Activated naive CD4-positive, alpha-beta T cell treated with anti-CD3 and anti-CD28 coated beads, Interleukin-2, amount 50 U/mL, for 72 hours (primary cell): ENCODE measurements around the gene RGS8. TPM values are rescaled to one million over a fixed set of nuclear protein-coding genes. Genes with fewer than 3 reads are reported as not detected.
"Not testable (repeated sequence)": the region's sequence is repeated elsewhere in the genome, so short reads cannot be mapped to it uniquely, and the experiment has no call there.

Source experiments
- ATAC-seq, 2 donors: fragments of 150-1000 bp; cut with Tn5 transposase; 2 replicates each; pipeline ENCODE4 v1.10.0; 2021; ENCODE audit warnings: mild to moderate bottlenecking in 2 of 2, moderate library complexity in 2 of 2
- DNase-seq, 2 donors: peaks; one replicate each; pipeline ENCODE4 v3.0.0; 2021 to 2022; ENCODE audit warnings: low spot score in 2 of 2
- H3K27ac Mint-ChIP-seq, 2 donors: one replicate each; pipeline ENCODE4 v1.8.0; 2022; ENCODE audit warnings: mild to moderate bottlenecking in 2 of 2, mixed read lengths in 2 of 2
- H3K36me3 Mint-ChIP-seq, 2 donors: one replicate each; pipeline ENCODE4 v1.8.0; 2022; ENCODE audit warnings: mixed read lengths in 2 of 2
- H3K9me3 Mint-ChIP-seq, 2 donors: one replicate each; pipeline ENCODE4 v1.8.0; 2022; ENCODE audit warnings: mixed read lengths in 2 of 2
- total RNA-seq, 2 donors: library from RNA; stranded (reverse); gene quantifications; one replicate each; pipeline ENCODE4 v1.2.3, GENCODE V29; 2022

RGS8 gene
- total RNA-seq, 2 donors from 2014 or later = not detected

GRCh38 chr1:182709855-182710254 lies 25.5 kb upstream of the RGS8 start:
- Mint-ChIP-seq H3K27ac (peak overlapping the region in 1 of 2 donors; percentile 66), H3K36me3 (no peaks in the 10 kb centered on the region), H3K9me3 (no peaks in the 10 kb centered on the region)
- no peak for DNase-seq
- peak; percentile 61 to 76 for ATAC-seq

GRCh38 chr1:182709225-182709764 lies 24.9 kb upstream of the RGS8 start:
- Mint-ChIP-seq H3K27ac (peak overlapping the region in 1 of 2 donors; percentile 66), H3K36me3 (no peaks in the 10 kb centered on the region), H3K9me3 (no peaks in the 10 kb centered on the region)
- no peak for DNase-seq
- ATAC-seq = peak; percentile 81 to 85

- ATAC-seq = no peak
- Mint-ChIP-seq H3K36me3 (no peaks in the 10 kb centered on the region), H3K9me3 (no peaks in the 10 kb centered on the region), H3K27ac (no peak overlapping the region)
- no peak for DNase-seq
Observed at GRCh38 chr1:182707122-182707521, 22.7 kb upstream of the RGS8 start.

- Mint-ChIP-seq H3K36me3 (no peaks in the 10 kb centered on the region), H3K27ac (no peak overlapping the region), H3K9me3 (no peaks in the 10 kb centered on the region)
- ATAC-seq (no peak), DNase-seq (no peak)
Observed at GRCh38 chr1:182704677-182705076, 20.3 kb upstream of the RGS8 start.

- H3K27ac Mint-ChIP-seq = no peak overlapping the region
- ATAC-seq = no peak
- no peaks in the 10 kb centered on the region for H3K9me3 Mint-ChIP-seq
Observed at GRCh38 chr1:182703539-182703938, 19.2 kb upstream of the RGS8 start.

GRCh38 chr1:182702826-182703524 lies 18.6 kb upstream of the RGS8 start:
- ATAC-seq (no peak), DNase-seq (no peak)
- no peaks in the 10 kb centered on the region for H3K36me3 Mint-ChIP-seq
- H3K27ac Mint-ChIP-seq = no peak overlapping the region
- H3K9me3 Mint-ChIP-seq = no peaks in the 10 kb centered on the region

More at GRCh38 chr1:182703539-182703938, 19.2 kb upstream of the RGS8 start:
- no peak for DNase-seq
- H3K36me3 Mint-ChIP-seq = no peaks in the 10 kb centered on the region

- no peak overlapping the region for H3K27ac Mint-ChIP-seq
- H3K36me3 Mint-ChIP-seq = no peaks in the 10 kb centered on the region
- no peak for DNase-seq
- no peaks in the 10 kb centered on the region for H3K9me3 Mint-ChIP-seq
- no peak for ATAC-seq
Observed at GRCh38 chr1:182700351-182700709, 15.9 kb upstream of the RGS8 start.

- ATAC-seq (no peak), DNase-seq (no peak)
- Mint-ChIP-seq H3K27ac (no peak overlapping the region), H3K36me3 (no peaks in the 10 kb centered on the region), H3K9me3 (no peaks in the 10 kb centered on the region)
Observed at GRCh38 chr1:182699393-182700350, 15.3 kb upstream of the RGS8 start.

GRCh38 chr1:182698971-182699370 lies 14.6 kb upstream of the RGS8 start:
- no peak for ATAC-seq
- no peak overlapping the region for H3K27ac Mint-ChIP-seq
- H3K9me3 Mint-ChIP-seq = no peaks in the 10 kb centered on the region
- no peak for DNase-seq
- H3K36me3 Mint-ChIP-seq = no peaks in the 10 kb centered on the region

- H3K27ac Mint-ChIP-seq, ATAC-seq, DNase-seq: not testable (repeated sequence)
- Mint-ChIP-seq H3K9me3 (peaks cover 0 to 16% of the 10 kb centered on the region in 2 donors), H3K36me3 (peaks cover 0 to 14% of the 10 kb centered on the region in 2 donors)
Observed at GRCh38 chr1:182693139-182693538, 8.8 kb upstream of the RGS8 start.

GRCh38 chr1:182690886-182691443 lies 6.6 kb upstream of the RGS8 start:
- Mint-ChIP-seq H3K9me3 (peaks cover 0 to 16% of the 10 kb centered on the region in 2 donors), H3K27ac (no peak overlapping the region), H3K36me3 (peaks cover 0 to 14% of the 10 kb centered on the region in 2 donors)
- ATAC-seq = no peak
- no peak for DNase-seq

- H3K9me3 Mint-ChIP-seq = peaks cover 0 to 13% of the 10 kb centered on the region in 2 donors
- DNase-seq = no peak
- H3K27ac Mint-ChIP-seq = no peak overlapping the region
- peaks cover 0 to 14% of the 10 kb centered on the region in 2 donors for H3K36me3 Mint-ChIP-seq
- no peak for ATAC-seq
Observed at GRCh38 chr1:182688436-182689205, 4.2 kb upstream of the RGS8 start.

- DNase-seq = no peak
- H3K27ac Mint-ChIP-seq = no peak overlapping the region
- ATAC-seq = no peak
- H3K9me3 Mint-ChIP-seq = peaks cover 0 to 6% of the 10 kb centered on the region in 2 donors
- peaks cover 0 to 8% of the 10 kb centered on the region in 2 donors for H3K36me3 Mint-ChIP-seq
Observed at GRCh38 chr1:182687361-182687760, 3.0 kb upstream of the RGS8 start.

- ATAC-seq = no peak
- DNase-seq = no peak
- peaks cover 0 to 6% of the 10 kb centered on the region in 2 donors for H3K9me3 Mint-ChIP-seq
- H3K27ac Mint-ChIP-seq = no peak overlapping the region
- peaks cover 0 to 8% of the 10 kb centered on the region in 2 donors for H3K36me3 Mint-ChIP-seq
Observed at GRCh38 chr1:182686446-182686845, 2.1 kb upstream of the RGS8 start.

- DNase-seq (no peak), ATAC-seq (no peak)
- Mint-ChIP-seq H3K36me3 (no peaks in the 10 kb centered on the region), H3K27ac (no peak overlapping the region), H3K9me3 (no peaks in the 10 kb centered on the region)
Observed at GRCh38 chr1:182685215-182685614, 828 bp upstream of the RGS8 start.

- peaks cover 0 to 5% of the 10 kb centered on the region in 2 donors for H3K9me3 Mint-ChIP-seq
Observed at GRCh38 chr1:182682898-182683501, 1.4 kb downstream of the RGS8 start.

More at GRCh38 chr1:182682898-182683501, 1.4 kb downstream of the RGS8 start:
- no peaks in the 10 kb centered on the region for H3K36me3 Mint-ChIP-seq
- no peak overlapping the region for H3K27ac Mint-ChIP-seq
- DNase-seq (no peak), ATAC-seq (no peak)
